Ammon's horn (tissue), 1 donor: ENCODE measurements around the gene CIAO3.
"Not testable (repeated sequence)": the region's sequence is repeated elsewhere in the genome, so short reads cannot be mapped to it uniquely, and the experiment has no call there.

Source experiments
- DNase-seq: peaks from one replicate; pipeline ENCODE4 v3.0.0-alpha.2; 2016; ENCODE audit warnings: low spot score

The CIAO3 gene

GRCh38 chr16:740764-741505 lies at the start of gene CIAO3:
Gene CIAO3 (minus strand): TSS chr16:740997. CDS start chr16:740985, 12 bp downstream.
- peak; percentile 86 for DNase-seq

DNA sequence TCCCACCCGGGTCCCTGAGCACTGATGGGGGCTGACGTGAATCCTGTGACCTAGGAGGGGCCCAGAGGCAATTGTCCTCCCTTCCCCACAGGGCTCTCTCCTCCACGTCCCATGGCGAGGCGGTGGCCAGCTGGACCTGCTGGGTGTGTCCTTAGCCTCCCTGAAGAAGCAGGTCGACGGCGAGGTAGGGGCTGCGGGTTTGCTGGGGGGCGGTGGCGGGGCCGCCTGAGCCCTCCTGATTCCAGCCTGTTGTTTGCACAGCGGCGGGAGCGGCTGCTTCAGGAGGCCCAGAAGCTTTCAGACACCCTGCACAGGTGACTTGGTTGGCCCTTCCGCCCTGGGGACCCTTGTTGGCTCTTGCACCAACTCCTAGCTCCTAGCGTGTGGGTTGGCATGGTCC lies 49.3 kb upstream of the CIAO3 start:
- no peak for DNase-seq

DNA sequence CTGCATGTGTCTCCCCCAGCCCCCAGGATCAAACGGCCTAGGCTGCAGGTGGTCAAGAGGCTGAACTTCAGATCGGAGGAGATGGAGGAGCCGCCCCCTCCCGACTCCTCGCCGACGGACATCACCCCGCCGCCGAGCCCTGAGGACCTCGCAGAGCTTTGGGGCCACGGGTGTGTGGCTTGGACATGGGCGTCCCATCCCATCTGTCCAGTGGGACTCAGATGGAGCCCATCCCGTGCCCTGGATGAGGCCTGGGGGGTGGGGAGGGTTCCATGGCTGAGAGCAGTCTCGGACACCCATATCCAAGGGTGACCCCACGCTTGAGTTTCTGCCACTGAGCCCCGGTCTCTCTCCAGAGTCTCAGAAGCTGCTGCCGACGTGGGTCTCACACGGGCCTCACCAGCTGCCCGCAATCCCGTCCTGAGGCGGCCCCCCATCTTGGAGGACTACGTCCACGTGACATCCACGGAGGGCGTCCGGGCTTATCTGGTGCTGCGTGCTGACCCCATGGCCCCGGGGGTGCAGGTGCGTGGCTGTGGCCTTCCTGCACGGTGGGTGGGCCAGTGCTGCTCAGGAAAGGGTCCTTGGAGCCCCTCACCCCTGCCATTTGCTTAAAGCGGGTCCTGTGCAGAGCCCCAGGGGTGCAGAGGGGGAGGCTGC lies 48.5 kb upstream of the CIAO3 start:
- no peak for DNase-seq

DNA sequence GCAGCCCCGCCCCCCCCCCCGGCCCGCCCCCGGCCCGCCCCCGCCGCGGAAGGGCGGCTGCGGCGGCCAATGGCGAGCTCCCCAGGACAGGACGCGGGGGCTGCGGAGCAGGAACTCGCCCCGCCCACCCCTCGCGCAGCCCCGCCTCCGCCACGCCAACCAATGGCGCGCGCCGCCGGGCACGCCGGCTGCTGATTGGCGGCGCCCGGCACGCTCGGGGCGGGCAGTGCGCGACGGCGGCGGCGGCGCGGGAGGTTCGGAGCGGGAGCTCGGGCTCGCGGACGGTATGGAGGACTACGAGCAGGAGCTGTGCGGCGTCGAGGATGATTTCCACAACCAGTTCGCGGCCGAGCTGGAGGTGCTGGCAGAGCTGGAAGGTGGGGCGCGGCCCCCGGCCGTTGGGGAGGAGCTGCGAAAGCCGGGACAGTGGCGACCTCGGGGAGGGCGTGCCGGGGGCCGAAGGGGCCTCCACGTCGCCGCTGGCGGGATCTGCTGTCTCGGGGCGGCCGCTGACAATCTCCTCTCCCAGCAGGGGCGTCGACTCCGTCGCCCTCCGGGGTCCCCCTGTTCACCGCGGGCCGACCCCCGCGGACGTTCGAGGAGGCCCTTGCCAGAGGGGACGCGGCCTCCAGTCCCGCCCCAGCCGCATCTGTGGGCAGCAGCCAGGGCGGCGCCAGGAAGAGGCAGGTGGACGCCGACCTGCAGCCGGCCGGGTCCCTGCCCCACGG lies 47.8 kb upstream of the CIAO3 start, which contains the start of gene CHTF18:
TSS of gene CHTF18 (plus strand) at position 222 of the 728 bp plus-strand sequence. CDS start at position 287, 65 bp downstream.
- peak; percentile 94 for DNase-seq

- no peak for DNase-seq
These were observed 47.2 kb upstream of the CIAO3 start, which contains the start of gene RPUSD1 for GRCh38 chr16:787978-788398. Gene RPUSD1 (minus strand): TSS chr16:788381. CDS start chr16:787737, 644 bp downstream.

DNA sequence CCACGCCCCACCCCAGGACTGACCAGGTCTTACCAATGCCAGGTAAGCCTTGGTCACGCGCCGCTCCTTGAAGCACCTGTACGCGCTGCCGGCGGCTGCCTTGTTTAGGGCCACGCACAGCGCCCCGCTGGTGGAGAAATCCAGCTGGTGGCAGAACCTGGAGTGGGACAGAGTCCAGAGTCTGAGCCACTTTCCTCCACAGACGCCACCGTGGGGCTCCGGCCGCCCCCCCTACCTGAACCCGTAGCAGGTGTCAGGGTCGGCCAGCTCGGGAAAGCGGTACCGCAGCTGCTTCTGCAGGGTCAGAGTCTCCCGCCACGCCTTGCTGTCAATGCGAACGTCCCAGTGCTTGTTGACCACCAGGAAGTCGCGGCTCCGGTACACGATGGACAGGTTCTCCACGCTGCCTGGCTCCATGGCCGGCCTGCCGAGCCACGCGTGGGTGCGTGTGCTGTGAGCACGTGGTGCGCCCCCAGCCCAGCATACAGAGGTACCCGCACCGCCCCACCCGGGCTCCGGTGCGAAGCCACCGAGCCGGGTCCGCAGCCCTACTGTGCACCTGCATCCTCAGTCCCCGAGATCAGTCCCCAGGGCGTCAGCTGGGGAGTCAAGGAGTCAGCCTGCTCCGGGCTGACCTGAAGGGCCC lies 46.6 kb upstream of the CIAO3 start:
- DNase-seq, result no peak

DNA sequence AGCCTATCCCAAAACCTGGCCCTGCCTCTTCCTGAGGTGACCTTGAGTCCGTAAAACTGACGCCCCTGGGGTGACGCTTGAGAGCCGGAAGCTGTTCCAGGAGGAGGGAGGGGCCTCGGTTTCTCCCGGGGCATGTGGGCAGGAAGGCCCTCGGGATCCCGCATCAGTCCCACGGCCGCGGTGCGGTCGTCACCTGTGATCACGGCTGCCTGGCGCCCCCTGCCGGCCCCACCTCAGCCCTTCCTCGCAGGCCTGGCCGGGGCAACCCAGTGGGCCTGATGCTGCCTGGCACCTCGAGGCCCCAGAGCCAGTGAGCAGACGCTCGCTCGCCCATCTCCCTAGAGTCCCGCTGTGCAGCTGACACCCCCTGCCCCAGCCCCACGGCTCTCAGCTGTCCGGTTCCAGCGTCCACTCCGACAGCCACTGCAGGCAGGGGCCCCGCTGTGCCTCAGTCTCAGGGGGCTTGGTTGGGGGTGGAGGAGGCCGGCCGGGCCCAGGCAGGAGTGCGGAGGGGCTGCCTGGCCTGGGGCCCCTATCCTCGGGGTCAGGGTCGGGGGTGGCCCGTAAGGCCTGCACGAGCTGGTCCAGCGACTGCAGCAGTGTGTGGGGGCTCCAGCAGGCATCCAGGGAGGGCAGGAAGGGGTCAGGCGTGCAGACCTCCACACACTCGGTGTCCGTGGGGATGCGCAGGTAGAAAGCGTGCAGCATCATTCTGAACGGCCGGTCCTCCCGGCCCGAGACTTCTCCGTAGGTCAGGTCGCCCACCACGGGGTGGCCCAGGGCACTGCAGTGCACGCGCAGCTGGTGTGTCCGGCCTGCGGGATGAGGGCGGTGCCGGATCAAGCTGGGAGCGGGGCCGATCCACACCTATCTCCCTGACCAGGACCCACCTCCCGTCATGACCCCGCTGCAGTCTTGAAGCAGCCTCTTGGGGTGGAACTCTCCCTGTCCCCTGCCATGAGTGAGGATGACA lies 45.1 kb upstream of the CIAO3 start:
- peak; percentile 57 for DNase-seq

- DNase-seq, result no peak
These were observed 43.6 kb upstream of the CIAO3 start for GRCh38 chr16:784431-784830.

DNA sequence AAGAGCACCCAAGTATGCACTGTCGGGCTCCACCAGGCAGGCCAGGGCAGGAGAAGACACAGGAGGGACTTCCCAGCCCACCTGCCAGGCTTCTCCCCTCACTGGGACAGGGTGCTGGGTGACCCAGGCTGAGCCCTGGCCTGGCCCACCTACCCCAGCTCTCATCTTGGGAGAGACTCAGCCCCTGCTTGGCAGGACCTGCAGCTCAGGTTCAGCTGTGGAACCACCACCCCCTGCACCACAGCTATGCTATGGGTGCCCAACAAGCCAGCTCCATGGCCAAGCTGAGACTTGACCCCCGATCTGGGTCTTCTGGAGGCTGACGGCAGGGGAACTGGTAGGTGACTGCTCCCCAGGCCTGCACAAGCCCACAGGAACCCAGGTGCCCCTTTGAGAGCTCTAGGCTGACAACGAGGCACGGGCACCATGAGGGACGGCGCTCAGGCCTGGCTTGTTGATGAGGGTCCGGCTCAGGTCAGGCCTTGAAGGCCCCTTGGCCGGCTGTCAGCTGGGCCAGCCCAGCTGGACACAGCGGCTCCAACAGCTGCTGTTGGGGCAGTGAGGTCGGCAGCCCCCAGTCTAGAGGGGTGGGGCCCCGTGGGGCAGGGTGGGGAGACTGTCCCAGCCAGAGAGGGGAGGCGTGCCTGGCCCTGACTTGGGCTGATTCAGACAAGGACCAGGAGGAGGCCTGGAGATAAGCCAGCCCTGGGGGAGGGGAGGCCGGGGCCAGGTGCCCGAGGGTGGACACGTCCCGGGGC lies 42.8 kb upstream of the CIAO3 start:
- DNase-seq, result no peak

- DNase-seq, result no peak
These were observed 42.1 kb upstream of the CIAO3 start for GRCh38 chr16:782766-783403.

DNA sequence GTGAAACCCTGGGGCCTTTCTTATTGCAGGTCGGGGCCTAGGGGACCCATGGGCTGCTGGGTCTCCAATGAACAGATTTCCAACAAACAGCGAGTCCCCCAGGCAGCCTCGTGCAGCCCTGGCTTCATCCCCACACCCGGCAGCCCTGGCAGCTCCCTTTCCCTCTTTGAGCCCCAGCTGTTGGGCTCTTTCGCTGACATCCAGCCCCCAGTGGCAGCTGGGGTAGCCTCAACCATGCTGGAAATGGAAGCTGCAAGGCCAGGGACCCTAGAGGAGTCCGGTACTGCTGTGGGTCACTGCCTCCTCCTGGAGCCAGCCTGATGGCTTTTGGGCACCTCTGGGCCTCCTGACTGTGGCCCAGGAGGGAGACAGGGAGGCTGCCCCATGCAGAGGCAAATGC lies 41.5 kb upstream of the CIAO3 start:
- no peak for DNase-seq

- no peak for DNase-seq
These were observed 40.7 kb upstream of the CIAO3 start for GRCh38 chr16:781346-782010.

- no peak for DNase-seq
These were observed 39.5 kb upstream of the CIAO3 start for GRCh38 chr16:780296-780695.

- DNase-seq, result no peak
These were observed 38.8 kb upstream of the CIAO3 start for GRCh38 chr16:779561-779960.

DNA sequence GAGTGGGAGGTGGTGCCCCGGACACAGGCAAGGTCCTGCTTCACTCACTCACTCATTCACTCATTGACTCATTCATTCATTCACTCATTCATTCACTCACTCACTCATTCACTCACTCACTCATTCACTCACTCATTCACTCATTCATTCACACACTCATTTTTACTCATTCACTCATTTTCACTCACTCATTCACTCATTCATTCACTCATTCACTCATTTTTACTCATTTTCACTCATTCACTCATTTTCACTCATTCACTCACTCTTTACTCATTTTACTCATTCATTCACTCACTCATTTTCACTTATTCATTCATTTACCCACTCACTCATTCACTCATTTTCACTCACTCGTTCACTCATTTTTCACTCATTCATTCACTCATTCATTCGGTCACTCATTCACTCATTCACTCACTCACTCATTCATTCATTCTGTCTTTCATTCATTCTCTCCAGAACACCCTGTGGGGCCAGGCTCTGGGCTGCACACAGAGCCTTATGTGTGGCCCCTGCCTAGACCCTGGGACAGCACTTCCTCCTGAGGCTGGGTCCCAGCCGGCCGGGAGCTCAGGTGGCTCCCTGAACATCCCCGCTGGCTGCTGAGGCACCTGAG lies 38.2 kb upstream of the CIAO3 start:
- no peak for DNase-seq

GRCh38 chr16:778447-778846 lies 37.6 kb upstream of the CIAO3 start:
- no peak for DNase-seq

DNA sequence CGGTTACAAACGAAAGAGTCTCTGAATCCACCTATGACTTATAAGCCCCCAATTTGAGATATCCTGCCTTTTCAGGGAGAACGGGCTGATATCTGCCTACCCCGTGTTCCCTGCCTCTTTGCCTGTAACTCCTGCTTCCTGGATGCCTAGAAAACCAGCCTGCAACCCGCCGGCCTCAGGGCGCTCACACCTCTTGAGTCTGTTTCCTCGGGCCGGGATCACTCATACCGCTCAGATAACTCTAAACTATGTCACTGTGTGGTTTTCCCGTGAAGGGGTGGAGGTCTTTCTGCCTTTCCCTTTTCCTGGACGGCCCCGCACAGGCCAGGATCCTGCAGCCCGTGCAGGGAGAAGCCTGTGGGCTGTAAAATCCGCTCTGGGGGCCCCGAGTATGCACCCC lies 37.0 kb upstream of the CIAO3 start:
- DNase-seq, result no peak

GRCh38 chr16:776824-777223 lies 36.0 kb upstream of the CIAO3 start:
- DNase-seq, result no peak

DNA sequence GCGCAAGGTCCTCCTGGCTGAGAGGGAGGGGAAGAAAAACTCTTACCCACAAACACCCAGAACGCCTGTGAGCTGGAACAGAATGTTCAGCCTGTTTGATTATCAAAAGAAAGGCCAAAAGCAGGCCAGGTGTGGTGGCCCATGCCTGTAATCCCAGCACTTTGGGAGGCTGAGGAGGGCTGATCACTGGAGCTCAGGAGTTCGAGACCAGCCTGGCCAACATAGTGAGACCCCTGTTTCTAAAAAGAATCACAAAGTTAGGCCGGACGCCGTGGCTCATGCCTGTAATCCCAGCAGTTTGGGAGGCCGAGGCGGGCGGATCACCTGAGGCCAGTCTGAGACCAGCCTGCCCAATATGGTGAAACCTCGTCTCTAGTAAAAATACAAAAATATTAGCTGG lies 35.5 kb upstream of the CIAO3 start:
- DNase-seq, result not testable (repeated sequence)
